ENCODE data around the gene MTCH1. TPM values are rescaled to one million over a fixed set of nuclear protein-coding genes. Genes with fewer than 3 reads are reported as not detected.

Gene MTCH1
- total RNA-seq, 1 experiment from 2014 or later, result 204 TPM

GRCh38 chr6:36929152-36929551, 56.8 kb downstream of the MTCH1 start (continued):
- no peak for TF ChIP-seq USF2 (CRISPR knock-in tag; IDR thresholded peaks at IDR 0.05)
- TF ChIP-seq ZNF396 (CRISPR knock-in tag; IDR thresholded peaks at IDR 0.05; ENCODE audit: borderline replicate concordance), result no peak
- TF ChIP-seq, protein P1, sequence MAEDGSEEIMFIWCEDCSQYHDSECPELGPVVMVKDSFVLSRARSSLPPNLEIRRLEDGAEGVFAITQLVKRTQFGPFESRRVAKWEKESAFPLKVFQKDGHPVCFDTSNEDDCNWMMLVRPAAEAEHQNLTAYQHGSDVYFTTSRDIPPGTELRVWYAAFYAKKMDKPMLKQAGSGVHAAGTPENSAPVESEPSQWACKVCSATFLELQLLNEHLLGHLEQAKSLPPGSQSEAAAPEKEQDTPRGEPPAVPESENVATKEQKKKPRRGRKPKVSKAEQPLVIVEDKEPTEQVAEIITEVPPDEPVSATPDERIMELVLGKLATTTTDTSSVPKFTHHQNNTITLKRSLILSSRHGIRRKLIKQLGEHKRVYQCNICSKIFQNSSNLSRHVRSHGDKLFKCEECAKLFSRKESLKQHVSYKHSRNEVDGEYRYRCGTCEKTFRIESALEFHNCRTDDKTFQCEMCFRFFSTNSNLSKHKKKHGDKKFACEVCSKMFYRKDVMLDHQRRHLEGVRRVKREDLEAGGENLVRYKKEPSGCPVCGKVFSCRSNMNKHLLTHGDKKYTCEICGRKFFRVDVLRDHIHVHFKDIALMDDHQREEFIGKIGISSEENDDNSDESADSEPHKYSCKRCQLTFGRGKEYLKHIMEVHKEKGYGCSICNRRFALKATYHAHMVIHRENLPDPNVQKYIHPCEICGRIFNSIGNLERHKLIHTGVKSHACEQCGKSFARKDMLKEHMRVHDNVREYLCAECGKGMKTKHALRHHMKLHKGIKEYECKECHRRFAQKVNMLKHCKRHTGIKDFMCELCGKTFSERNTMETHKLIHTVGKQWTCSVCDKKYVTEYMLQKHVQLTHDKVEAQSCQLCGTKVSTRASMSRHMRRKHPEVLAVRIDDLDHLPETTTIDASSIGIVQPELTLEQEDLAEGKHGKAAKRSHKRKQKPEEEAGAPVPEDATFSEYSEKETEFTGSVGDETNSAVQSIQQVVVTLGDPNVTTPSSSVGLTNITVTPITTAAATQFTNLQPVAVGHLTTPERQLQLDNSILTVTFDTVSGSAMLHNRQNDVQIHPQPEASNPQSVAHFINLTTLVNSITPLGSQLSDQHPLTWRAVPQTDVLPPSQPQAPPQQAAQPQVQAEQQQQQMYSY (CRISPR knock-in tag; IDR thresholded peaks at IDR 0.05), result no peak
- TF ChIP-seq, protein P2, sequence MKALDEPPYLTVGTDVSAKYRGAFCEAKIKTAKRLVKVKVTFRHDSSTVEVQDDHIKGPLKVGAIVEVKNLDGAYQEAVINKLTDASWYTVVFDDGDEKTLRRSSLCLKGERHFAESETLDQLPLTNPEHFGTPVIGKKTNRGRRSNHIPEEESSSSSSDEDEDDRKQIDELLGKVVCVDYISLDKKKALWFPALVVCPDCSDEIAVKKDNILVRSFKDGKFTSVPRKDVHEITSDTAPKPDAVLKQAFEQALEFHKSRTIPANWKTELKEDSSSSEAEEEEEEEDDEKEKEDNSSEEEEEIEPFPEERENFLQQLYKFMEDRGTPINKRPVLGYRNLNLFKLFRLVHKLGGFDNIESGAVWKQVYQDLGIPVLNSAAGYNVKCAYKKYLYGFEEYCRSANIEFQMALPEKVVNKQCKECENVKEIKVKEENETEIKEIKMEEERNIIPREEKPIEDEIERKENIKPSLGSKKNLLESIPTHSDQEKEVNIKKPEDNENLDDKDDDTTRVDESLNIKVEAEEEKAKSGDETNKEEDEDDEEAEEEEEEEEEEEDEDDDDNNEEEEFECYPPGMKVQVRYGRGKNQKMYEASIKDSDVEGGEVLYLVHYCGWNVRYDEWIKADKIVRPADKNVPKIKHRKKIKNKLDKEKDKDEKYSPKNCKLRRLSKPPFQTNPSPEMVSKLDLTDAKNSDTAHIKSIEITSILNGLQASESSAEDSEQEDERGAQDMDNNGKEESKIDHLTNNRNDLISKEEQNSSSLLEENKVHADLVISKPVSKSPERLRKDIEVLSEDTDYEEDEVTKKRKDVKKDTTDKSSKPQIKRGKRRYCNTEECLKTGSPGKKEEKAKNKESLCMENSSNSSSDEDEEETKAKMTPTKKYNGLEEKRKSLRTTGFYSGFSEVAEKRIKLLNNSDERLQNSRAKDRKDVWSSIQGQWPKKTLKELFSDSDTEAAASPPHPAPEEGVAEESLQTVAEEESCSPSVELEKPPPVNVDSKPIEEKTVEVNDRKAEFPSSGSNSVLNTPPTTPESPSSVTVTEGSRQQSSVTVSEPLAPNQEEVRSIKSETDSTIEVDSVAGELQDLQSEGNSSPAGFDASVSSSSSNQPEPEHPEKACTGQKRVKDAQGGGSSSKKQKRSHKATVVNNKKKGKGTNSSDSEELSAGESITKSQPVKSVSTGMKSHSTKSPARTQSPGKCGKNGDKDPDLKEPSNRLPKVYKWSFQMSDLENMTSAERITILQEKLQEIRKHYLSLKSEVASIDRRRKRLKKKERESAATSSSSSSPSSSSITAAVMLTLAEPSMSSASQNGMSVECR (CRISPR knock-in tag; IDR thresholded peaks at IDR 0.05; ENCODE audit: borderline replicate concordance), result no peak
- no peak for TF ChIP-seq JUN (CRISPR knock-in tag; IDR thresholded peaks at IDR 0.05)
- no peak for TF ChIP-seq JAZF1 (CRISPR knock-in tag; IDR thresholded peaks at IDR 0.05)

- no peak overlapping the region for H3K27ac Mint-ChIP-seq
- no peak overlapping the region for H3K4me3 Mint-ChIP-seq
- no peaks in the 10 kb centered on the region for H3K27me3 Mint-ChIP-seq (ENCODE audit: low read depth)
- H3K36me3 Mint-ChIP-seq, result no peaks in the 10 kb centered on the region
- POLR2A ChIA-PET, result interaction anchor here (1.0 kb wide), 1 partner anchor 90 kb away, joined by 3 read pairs; no protein-coding TSS in a partner anchor
- CTCF ChIA-PET, result interaction anchor here (1.0 to 2.0 kb wide), 4 partner anchors 10 to 90 kb away, joined by 4 to 6 read pairs (median 4); no protein-coding TSS in a partner anchor
- peaks cover 4% of the 10 kb centered on the region for H3K4me1 Mint-ChIP-seq
- ATAC-seq, result no peak
- no peak for DNase-seq (ENCODE audit: low spot score)
- TF ChIP-seq OVOL2 (CRISPR knock-in tag; IDR thresholded peaks at IDR 0.05; ENCODE audit: borderline replicate concordance) (no peak), CDX4 (CRISPR knock-in tag; IDR thresholded peaks at IDR 0.05; ENCODE audit: borderline replicate concordance) (no peak), ESRRA (CRISPR knock-in tag; IDR thresholded peaks at IDR 0.05; ENCODE audit: borderline replicate concordance) (no peak), FOXK1 (CRISPR knock-in tag; IDR thresholded peaks at IDR 0.05) (no peak), ZNF219 (CRISPR knock-in tag; IDR thresholded peaks at IDR 0.05; ENCODE audit: borderline replicate concordance) (no peak), NR3C1 (CRISPR knock-in tag; conservative IDR thresholded peaks at IDR 0.05; ENCODE audit: low read depth) (no peak), NFATC4 (CRISPR knock-in tag; IDR thresholded peaks at IDR 0.05) (no peak), E2F1 (CRISPR knock-in tag; IDR thresholded peaks at IDR 0.05) (no peak), ZNF423 (CRISPR knock-in tag; IDR thresholded peaks at IDR 0.05) (no peak)
- TF ChIP-seq, protein P3, sequence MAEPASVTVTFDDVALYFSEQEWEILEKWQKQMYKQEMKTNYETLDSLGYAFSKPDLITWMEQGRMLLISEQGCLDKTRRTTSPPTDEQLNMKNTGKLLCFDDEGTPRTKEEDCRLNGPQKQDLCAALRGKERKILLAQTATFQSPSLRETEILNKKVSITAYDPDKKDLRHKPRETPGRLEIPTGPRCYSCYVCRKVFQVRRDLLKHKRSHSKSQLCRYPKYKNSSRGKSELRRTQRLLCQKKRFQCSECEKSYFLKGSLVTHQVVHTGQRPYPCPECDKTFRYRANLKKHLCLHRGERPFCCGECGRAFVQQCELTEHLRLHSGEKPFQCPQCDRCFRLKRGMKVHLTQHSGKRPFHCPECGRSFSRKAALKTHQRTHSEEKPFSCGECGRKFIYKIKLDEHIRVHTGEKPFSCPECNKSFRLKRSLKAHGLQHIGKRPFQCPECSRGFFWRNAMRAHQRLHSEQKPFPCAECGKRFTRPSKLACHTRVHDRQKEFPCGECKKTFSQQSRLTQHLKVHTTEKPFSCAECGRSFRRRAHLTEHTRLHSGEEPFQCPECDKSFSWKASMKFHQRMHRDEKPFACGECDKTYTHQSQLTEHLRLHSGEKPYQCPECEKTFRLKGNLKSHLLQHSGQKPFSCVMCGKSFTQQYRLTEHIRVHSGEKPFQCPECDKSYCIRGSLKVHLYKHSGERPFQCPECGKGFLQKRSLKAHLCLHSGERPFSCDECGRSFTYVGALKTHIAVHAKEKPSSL (CRISPR knock-in tag; conservative IDR thresholded peaks at IDR 0.05), result no peak
- TF ChIP-seq, protein P4, sequence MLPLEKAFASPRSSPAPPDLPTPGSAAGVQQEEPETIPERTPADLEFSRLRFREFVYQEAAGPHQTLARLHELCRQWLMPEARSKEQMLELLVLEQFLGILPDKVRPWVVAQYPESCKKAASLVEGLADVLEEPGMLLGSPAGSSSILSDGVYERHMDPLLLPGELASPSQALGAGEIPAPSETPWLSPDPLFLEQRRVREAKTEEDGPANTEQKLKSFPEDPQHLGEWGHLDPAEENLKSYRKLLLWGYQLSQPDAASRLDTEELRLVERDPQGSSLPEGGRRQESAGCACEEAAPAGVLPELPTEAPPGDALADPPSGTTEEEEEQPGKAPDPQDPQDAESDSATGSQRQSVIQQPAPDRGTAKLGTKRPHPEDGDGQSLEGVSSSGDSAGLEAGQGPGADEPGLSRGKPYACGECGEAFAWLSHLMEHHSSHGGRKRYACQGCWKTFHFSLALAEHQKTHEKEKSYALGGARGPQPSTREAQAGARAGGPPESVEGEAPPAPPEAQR (CRISPR knock-in tag; IDR thresholded peaks at IDR 0.05), result no peak
- TF ChIP-seq, protein P5, sequence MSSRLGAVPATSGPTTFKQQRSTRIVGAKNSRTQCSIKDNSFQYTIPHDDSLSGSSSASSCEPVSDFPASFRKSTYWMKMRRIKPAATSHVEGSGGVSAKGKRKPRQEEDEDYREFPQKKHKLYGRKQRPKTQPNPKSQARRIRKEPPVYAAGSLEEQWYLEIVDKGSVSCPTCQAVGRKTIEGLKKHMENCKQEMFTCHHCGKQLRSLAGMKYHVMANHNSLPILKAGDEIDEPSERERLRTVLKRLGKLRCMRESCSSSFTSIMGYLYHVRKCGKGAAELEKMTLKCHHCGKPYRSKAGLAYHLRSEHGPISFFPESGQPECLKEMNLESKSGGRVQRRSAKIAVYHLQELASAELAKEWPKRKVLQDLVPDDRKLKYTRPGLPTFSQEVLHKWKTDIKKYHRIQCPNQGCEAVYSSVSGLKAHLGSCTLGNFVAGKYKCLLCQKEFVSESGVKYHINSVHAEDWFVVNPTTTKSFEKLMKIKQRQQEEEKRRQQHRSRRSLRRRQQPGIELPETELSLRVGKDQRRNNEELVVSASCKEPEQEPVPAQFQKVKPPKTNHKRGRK (CRISPR knock-in tag; IDR thresholded peaks at IDR 0.05; ENCODE audit: borderline replicate concordance), result no peak
- peaks cover 4% of the 10 kb centered on the region for H3K9me3 Mint-ChIP-seq
Observed at GRCh38 chr6:36928547-36928918, 57.5 kb downstream of the MTCH1 start.
